Sigmoid colon (tissue), 4 donors: ENCODE results near the gene SLC25A4.

Experiments used
- CTCF ChIP-seq, 4 experiments: fragments of 450-650 bp in 3 of 4; fragments of 200-600 bp in 1 of 4; IDR thresholded peaks; one replicate each; pipeline ENCODE4 v1.5.1; 2016 to 2019; ENCODE audit warnings: antibody characterized with exemption in 4 of 4, mild to moderate bottlenecking in 3 of 4, moderate library complexity in 2 of 4
- POLR2A ChIP-seq, 2 donors: fragments of 450-650 bp; IDR thresholded peaks; one replicate each; pipeline ENCODE4 v1.6.1; 2016; ENCODE audit warnings: antibody characterized with exemption in 2 of 2, mild to moderate bottlenecking in 2 of 2, moderate library complexity in 2 of 2
- POLR2AphosphoS5 ChIP-seq, 4 donors: sonication (generic); formaldehyde crosslinking; IDR thresholded peaks; one replicate each; pipeline ENCODE4 v1.6.1; 2017; ENCODE audit warnings: antibody characterized with exemption in 4 of 4

DNA sequence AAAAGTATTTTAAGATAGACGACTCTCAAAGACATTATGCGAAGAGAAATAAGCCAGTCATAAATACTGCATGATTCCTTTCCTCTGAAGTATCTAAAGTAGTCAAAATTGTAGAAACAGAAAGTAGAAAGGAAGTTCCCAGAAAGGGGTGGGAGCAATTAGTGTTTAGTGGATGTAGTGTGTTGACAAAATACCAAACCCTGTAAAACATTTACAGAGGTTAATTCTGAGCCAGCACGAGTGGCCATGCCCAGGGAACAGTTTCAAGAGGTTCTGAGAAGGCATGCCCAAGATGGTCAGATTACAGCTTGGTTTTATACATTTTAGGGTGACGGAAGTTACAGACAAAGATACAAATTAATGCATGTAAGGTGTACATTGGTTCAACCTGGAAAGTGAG lies 34.4 kb upstream of the SLC25A4 start:
- TF ChIP-seq POLR2A (IDR thresholded peaks at IDR 0.05) (no peak), CTCF (IDR thresholded peaks at IDR 0.05) (no peak), POLR2AphosphoS5 (IDR thresholded peaks at IDR 0.05) (no peak)
